ENCODE results near the gene SERPINA1.

GRCh38 chr14:94389731-94390371, 1.4 kb upstream of the SERPINA1 start:
- no peak for TF ChIP-seq POLR2A (IDR thresholded peaks at IDR 0.05; ENCODE audit: low read depth, low read length)
- TF ChIP-seq POLR2AphosphoS5 (IDR thresholded peaks at IDR 0.05; ENCODE audit: low read depth, low read length): no peak
- no peak for TF ChIP-seq TAF1 (IDR thresholded peaks at IDR 0.05; ENCODE audit: low read depth, low read length)
- no peak for TF ChIP-seq SPI1 (IDR thresholded peaks at IDR 0.05; ENCODE audit: low read depth, low read length)
- TF ChIP-seq PAX5 (IDR thresholded peaks at IDR 0.05; ENCODE audit: insufficient read depth, low read length, severe bottlenecking): no peak
- no peak for TF ChIP-seq POU2F2 (IDR thresholded peaks at IDR 0.05; ENCODE audit: low read depth, low read length)
